HG03575 (cell line): ENCODE results near the gene CBLB.
"Not testable (repeated sequence)": the region's sequence is repeated elsewhere in the genome, so short reads cannot be mapped to it uniquely, and the experiment has no call there.

Experiments used
- ATAC-seq: cut with Tn5 transposase; IDR thresholded peaks from one replicate; pipeline ENCODE4 v1.9.1; 2021; ENCODE audit not compliant: unreplicated experiment, insufficient number of reproducible peaks, low FRiP score; ENCODE audit errors: extremely low read depth

Gene CBLB

DNA sequence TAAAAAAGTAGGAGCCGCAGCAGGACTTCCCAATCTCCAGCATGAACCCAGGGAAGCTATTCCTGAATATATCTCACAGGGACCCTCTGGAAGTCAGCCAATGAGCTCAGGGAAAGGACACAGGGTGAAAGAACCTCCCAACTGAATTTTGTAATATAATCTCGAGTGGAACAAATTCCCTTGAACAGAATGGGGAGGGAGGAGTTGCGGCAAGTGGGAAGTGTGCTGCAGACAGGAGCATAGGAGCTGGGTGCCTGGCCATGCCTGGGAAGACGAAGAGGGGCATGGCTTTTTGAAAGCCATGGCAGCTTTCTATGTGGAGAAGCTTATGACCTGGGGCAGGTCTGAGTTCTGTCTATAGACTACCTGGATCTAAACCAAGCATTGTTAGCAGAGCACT is 98.4 kb downstream of the CBLB start:
- no peak for ATAC-seq

- ATAC-seq = no peak
Measured at GRCh38 chr3:105767776-105768175, 101.0 kb downstream of the CBLB start.

DNA sequence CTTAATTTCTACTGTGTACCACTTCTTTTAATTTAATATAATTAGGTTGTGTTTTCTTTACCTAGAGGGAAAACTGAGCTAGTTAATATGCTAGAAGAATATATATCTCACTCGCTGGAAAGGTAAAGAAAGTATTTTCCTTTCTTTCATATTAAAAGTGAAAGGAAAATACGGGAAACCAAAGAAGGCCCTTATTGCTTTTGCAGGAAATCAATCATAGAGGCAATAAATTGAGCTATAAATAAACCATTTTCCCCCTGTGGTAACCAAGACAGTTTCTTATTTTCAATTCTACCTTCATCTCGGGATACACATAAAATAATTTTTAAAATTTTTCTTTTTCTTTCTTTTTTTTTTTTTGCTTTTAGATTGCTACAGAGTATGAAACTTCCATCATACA is 101.6 kb downstream of the CBLB start:
- ATAC-seq = no peak

- no peak for ATAC-seq
Measured at GRCh38 chr3:105765308-105765639, 103.5 kb downstream of the CBLB start.

- ATAC-seq = no peak
Measured at GRCh38 chr3:105764378-105765307, 104.2 kb downstream of the CBLB start.

GRCh38 chr3:105763659-105764036 is 105.2 kb downstream of the CBLB start:
- ATAC-seq = no peak

- no peak for ATAC-seq
Measured at GRCh38 chr3:105762749-105763658, 105.8 kb downstream of the CBLB start.

DNA sequence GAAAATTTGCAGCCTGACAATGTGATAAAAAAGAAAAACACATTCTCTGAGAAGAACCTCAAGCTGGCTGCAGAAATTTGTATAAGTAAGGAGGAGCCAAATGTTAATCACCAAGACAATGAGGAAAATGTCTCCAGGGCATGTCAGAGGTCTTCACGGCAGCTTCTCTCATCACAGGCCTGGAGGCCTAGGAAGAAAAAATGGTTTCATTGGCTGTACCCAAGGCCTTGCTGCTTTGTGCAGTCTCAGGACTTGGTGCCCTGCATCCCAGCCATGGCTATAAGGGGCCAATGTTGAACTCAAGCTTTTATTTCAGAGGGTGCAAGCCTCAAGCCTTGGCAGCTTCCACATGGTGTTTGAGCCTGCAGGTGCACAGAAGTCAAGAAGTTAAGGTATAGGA is 106.6 kb downstream of the CBLB start:
- ATAC-seq = not testable (repeated sequence)

DNA sequence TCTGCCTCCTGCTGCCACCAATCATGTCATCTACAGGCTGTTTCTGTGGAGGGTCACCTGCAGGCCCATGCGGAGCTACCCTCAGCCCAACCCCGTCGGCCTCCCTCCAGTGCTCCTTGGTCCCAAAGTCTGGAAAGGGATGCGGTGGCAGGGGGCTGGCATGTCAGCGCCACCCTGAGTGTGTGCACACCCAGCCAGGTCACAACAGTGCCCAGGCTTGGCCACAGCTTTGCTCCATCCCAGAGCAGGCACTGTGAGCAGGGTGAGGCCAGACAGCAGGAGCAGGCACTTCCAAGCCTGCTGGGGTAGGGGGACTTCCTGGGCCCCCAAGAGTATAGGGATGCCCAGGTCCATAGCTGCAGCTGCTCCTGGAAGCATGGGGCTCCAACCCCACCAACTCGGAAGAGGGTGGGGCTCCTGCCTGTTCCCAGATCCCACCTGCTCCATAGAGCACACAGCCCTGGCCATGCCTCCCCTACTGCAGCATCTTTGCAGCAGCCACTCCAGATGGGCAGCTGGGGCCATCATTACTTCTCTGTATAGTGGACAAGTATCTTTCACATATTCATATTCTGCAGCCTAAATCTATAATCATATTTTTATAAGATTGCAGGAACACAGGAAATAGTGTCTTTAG is 109.3 kb downstream of the CBLB start:
- no peak for ATAC-seq

DNA sequence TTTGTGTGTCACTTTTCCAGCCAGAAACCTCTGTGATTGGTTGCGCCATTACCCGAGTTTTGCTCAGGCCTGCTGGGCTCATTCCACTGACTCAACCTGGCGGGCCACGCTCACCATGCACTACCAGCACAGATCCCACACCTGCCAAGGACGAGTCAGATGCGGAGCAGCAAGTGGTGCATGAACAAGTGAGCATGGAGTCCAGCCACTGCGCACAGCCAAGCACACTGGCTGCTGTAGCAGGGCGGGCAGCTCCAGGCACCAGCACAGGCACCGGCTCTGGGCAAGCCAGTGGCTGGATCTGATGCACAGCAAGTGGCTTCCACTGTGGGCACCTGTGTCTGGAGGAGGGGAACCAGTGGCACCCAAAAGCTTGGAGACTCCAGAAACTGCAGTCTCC is 110.4 kb downstream of the CBLB start:
- no peak for ATAC-seq

DNA sequence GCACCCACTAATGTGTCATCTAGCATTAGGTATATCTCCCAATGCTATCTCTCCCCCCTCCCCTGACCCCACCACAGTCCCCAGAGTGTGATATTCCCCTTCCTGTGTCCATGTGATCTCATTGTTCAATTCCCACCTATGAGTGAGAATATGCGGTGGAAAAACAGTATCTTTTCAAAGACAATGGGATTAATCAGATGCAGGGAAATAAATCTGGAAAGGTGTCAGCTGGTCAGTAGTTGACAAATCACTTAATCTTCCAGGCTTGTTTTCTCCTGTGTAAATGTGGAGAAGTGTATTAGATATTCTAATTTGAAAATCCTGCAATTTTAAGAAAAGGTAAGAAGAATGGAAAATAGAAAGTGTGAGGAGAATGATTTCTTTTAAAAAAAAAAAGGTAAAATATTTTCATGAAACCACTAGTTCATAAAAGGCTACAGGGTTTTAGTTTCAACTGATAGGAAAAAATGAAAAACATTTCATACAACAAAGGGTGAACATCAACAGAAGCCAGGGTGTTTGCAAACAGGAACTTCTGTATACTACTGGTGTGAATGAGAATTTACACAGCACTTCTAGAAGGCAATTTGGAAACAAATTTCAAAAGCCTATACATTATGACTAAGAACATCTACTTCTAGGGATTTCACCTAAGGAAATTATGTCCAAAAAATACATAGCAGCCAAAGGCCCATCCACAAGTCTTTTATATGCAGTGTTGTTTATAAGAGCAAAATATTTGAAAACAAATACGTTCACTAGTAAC is 113.5 kb downstream of the CBLB start:
- no peak for ATAC-seq

GRCh38 chr3:105752791-105753415 is 115.9 kb downstream of the CBLB start:
- no peak for ATAC-seq

DNA sequence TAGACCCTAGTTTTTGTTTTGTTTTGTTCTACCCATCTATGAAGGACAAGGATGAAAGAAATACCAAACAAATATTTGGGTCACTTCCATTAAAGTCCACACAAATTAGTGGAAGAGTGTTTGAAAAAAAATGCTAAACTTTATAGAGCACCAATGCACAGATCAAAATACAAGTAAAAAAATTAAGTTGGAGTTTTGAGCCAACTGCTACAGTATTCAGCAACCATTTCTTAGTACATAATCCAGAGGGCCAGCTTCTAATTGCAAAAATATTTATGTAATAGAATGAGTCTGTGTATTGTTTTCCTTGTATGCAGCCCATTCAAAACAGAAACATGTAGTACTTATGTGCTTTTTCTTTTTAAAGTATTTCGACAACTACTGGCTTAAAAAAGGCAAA is 121.1 kb downstream of the CBLB start:
- no peak for ATAC-seq

GRCh38 chr3:105747060-105747541 is 121.7 kb downstream of the CBLB start:
- ATAC-seq = no peak

DNA sequence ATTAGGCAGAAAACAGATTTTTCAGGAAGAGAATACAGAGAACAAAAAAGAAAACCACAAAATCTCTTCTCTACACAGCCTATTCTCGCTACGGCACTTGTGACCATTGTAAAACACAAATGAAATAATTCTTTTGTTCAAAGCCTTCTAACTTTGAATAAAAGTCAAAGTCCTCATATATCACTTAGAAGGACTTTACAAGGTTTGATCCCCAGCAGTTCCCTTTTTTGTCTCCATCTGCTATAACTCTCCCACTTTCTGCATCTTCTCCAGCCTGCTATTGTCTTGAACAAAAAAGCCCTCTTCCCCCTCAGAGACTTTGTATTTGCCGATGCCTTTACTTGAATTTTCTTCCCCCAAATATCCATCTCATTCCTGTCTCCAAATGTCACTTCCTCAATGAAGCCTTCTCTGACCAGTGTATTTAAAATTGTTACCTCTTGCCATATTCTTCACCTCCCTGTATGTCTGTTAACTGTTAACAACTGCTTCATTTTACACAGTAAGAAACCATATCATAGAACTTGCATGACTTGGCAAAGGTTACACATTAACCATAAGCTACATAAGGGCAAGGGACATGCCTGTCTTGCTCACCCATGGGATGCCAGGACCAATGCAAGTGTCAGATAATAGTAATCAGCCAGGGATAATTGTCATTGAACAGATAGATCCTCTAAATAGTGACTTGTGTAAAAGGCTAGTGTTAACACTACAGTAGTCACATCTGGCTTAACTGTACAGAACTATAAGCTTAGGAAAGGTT is 122.4 kb downstream of the CBLB start:
- no peak for ATAC-seq

DNA sequence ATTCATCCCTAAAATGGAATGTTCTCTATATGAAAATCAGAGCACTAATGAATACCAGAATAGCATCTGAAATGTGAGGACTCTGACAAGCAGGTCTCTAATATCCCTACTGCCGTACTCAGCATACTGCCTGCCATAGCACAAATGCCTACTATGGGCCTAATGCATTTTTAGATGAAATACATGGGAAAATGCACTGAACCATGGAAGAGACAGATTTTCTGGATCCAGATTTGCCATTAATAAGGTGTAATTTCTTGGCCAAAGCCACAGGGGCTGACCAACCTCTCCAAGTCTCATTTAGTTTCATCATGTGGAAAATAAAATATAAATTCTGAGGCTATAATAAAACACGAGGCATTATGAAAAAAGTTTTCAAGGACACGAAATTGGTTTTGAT is 123.8 kb downstream of the CBLB start:
- ATAC-seq = no peak

DNA sequence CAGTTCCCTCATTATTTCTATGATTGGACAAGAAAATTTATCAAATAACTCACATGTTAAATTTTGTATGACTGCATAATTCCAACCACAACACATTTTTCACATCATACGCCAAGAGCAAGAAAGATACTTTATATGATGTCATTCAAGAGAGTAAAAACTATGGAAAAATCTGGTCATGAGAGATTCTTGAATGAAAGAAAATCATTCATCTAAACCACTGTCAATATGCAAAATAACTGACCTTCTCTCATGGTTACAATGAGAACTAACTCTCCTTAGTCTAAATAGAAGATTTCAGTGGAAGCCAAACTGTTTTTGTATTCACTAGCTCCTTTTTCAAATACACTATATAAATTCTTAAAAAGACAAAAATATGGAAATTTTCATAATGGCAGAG is 124.6 kb downstream of the CBLB start:
- no peak for ATAC-seq

- ATAC-seq = no peak
Measured at GRCh38 chr3:105733356-105733755, 135.5 kb downstream of the CBLB start.
